ENCODE data around the gene WDR91. TPM values are rescaled to one million over a fixed set of nuclear protein-coding genes. Genes with fewer than 3 reads are reported as not detected.

WDR91 gene
- polyA plus RNA-seq, 1 experiment: 6.3 TPM

DNA sequence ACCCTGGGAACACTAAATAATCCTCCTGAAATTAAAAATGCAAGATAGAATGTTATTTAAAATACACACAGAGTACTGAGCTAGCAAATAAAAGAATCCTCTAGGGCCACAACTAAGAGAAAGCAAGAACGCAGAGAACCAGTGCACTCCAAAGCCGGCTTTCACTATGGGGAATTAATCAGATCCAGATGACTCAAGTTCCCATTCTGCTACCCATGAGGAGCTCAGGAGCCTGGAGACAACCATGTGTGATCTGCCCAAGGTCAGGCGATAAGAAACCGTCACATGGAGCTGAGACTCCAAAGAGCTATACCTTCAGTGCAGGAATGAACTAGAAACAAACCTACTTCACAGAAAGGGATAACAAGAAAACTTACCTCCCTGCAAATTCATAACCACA lies 21.4 kb downstream of the WDR91 start:
- Histone ChIP-seq H3K27me3 (ENCODE audit: control insufficient read depth, insufficient read depth, low read length) (no peaks in the 10 kb centered on the region), H3K4me3 (ENCODE audit: low read depth, low read length) (no peak overlapping the region), H3K27ac (ENCODE audit: low read depth, low read length) (no peak overlapping the region), H3K9me3 (ENCODE audit: control insufficient read depth, insufficient read depth, low read length) (no peaks in the 10 kb centered on the region)
- no peak for DNase-seq (ENCODE audit: low read depth, low spot score)
- ChIA-PET POLR2A (no interaction called here), CTCF (no interaction called here)
- TF ChIP-seq CTCF (IDR thresholded peaks at IDR 0.05; ENCODE audit: low read depth, low read length): no peak

DNA sequence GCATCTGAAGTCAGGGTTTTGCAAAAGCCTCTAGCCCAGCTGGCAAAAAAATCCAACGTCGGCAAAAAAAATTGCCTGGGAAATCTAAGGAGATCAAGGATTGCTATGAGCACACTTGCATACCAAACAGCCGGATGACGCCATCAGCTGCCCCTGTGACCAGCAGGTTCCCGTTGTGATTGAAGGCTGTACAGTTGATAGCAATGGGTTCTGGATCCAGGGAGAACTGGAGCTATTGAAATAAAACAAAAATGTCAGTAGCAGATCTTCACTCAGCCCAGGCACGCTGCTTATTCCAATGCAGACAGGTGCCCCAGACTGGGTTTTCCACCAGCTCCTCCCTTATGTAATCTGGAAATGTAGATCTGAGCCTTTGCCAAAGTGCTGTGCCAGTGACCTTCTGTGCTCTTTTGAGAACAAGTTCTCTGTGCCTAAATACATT lies 22.1 kb downstream of the WDR91 start:
- ChIA-PET CTCF (no interaction called here), POLR2A (no interaction called here)
- Histone ChIP-seq H3K27me3 (ENCODE audit: control insufficient read depth, insufficient read depth, low read length) (no peaks in the 10 kb centered on the region), H3K4me3 (ENCODE audit: low read depth, low read length) (no peak overlapping the region), H3K27ac (ENCODE audit: low read depth, low read length) (no peak overlapping the region), H3K9me3 (ENCODE audit: control insufficient read depth, insufficient read depth, low read length) (no peaks in the 10 kb centered on the region)
- DNase-seq (ENCODE audit: low read depth, low spot score): no peak
- no peak for TF ChIP-seq CTCF (IDR thresholded peaks at IDR 0.05; ENCODE audit: low read depth, low read length)

DNA sequence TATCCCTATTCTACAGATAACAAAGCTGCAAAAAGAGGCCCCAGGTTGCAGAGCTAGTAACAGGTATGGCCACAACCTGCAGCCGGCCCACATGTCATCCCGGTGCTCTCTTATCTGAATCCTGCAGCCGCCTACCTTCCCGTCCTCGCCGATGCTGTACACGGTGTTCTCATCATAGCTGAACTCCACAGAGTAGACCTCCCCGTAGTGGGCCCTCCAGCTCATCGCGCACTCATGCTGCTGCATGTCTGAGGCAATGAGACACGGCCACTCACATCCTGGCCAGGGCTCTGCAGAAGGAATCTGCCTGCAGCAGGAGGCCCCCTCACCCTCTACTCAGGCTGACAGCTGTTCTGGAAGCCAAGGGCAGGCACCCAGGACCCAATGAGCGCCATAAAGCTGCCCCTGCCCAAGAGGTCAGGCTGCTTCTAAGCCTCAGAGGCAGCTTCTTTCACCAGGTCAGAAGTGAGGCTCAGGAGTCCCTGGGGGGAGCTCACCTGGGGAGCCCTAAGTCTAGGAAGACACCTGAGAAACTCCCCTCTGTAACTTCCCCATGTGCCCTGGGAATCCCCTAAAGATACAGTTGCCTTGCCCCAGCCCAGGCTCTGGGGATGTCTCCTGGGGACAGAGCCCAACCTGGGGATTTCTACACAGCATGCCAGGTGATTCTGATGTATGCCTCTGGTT lies 22.9 kb downstream of the WDR91 start:
- DNase-seq (ENCODE audit: low read depth, low spot score): no peak
- peaks cover 2% of the 10 kb centered on the region; the same call in 1 of the 2 replicates for H3K9me3 ChIP-seq (ENCODE audit: control insufficient read depth, insufficient read depth, low read length)
- no peaks in the 10 kb centered on the region for H3K27me3 ChIP-seq (ENCODE audit: control insufficient read depth, insufficient read depth, low read length)
- no peak overlapping the region for H3K4me3 ChIP-seq (ENCODE audit: low read depth, low read length)
- no peak overlapping the region for H3K27ac ChIP-seq (ENCODE audit: low read depth, low read length)
- ChIA-PET POLR2A (no interaction called here), CTCF (no interaction called here)
- no peak for TF ChIP-seq CTCF (IDR thresholded peaks at IDR 0.05; ENCODE audit: low read depth, low read length)

- H3K27ac ChIP-seq (ENCODE audit: low read depth, low read length): no peak overlapping the region
- no peak for DNase-seq (ENCODE audit: low read depth, low spot score)
- ChIA-PET POLR2A (no interaction called here), CTCF (no interaction called here)
- no peak for TF ChIP-seq CTCF (IDR thresholded peaks at IDR 0.05; ENCODE audit: low read depth, low read length)
- H3K9me3 ChIP-seq (ENCODE audit: control insufficient read depth, insufficient read depth, low read length): peaks cover 16% of the 10 kb centered on the region
- no peaks in the 10 kb centered on the region for H3K27me3 ChIP-seq (ENCODE audit: control insufficient read depth, insufficient read depth, low read length)
- no peak overlapping the region for H3K4me3 ChIP-seq (ENCODE audit: low read depth, low read length)
Measured at GRCh38 chr7:135186841-135187253, 24.5 kb downstream of the WDR91 start.

DNA sequence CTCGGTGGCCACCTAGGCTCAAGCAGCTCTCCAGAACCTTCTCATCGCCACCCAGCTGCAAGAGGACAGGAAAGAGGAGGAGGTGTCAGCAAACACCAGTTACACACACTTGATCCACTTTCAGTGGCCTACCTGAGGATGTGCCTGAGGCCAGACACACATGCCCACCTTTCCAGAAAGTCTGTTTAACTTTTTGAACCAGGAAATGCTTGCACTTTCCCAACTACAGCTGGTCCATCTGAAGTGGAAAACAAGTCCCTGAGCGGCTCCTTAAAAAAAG lies 25.1 kb downstream of the WDR91 start:
- peaks cover 19% of the 10 kb centered on the region for H3K9me3 ChIP-seq (ENCODE audit: control insufficient read depth, insufficient read depth, low read length)
- TF ChIP-seq CTCF (IDR thresholded peaks at IDR 0.05; ENCODE audit: low read depth, low read length): no peak
- no peak for DNase-seq (ENCODE audit: low read depth, low spot score)
- H3K4me3 ChIP-seq (ENCODE audit: low read depth, low read length): no peak overlapping the region
- POLR2A ChIA-PET: no interaction called here
- no peak overlapping the region for H3K27ac ChIP-seq (ENCODE audit: low read depth, low read length)
- H3K27me3 ChIP-seq (ENCODE audit: control insufficient read depth, insufficient read depth, low read length): no peaks in the 10 kb centered on the region
- CTCF ChIA-PET: no interaction called here
